Stimulated activated CD8-positive, alpha-beta memory T cell treated with anti-CD3 and anti-CD28 coated beads, Interleukin-2, amount 100 ng/mL, for 48 hours (primary cell): ENCODE results near the gene RNFT2.

Experiments
- DNase-seq, 2 donors: peaks; one replicate each; pipeline ENCODE4 v3.0.0-alpha.2; 2020; ENCODE audit warnings: low read depth in 2 of 2

The RNFT2 gene

DNA sequence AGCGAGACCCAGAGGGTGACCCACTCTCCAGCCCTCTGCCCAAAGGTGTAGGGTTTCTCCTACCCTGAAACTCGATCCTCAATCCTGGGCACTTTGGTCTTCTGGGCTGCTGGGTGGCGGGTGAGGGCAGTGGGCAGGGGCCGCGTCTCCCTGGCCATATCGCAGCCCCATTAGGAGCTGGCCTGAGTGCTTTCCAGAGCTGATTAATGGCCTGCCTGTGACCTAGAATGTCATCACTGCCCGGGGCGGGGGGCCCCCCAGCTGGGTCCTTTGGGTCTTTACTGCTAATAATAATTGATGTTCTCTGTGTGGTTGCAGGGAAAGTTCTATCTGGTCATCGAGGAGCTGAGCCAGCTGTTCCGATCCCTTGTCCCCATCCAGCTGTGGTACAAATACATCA, 95.4 kb downstream of the RNFT2 start:
- no peak for DNase-seq

DNA sequence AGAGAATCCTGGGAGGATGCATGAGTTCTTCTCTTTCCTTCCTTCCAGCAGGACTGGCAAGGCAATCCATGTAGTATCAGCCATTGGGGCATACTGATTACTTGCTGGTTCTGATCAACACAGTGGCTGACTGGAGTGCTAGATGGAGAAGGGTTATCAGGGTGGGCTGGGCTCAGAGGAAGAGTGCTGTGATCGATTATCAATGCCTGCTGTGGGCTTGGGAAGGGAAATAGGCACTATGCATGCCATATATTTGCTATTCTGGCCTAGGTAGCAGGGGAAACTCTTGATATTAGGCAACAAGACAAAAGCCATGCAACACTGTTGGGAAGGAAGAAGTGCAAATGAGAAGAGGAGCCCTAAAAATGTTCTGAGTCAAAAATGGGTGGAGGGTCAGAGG, 97.4 kb downstream of the RNFT2 start:
- no peak for DNase-seq

DNA sequence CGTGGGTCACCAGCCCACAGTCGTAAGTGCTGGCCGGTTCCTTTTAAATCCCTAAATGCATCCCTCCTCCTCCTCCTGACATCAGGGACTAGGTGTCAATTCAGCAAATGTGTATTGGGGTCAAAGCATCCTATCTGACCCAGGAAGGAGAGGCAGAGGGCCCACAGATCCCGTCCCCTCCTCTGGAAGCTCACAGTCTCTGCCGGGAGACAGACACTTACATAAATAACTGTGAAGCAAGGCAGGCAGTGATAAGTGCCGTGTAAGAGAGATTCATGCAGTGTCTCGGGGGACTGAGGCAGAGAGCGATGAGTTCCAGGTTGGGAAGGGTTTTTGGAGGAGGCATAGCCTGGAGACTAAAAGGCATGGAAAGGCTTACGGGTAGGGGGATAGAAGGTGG, 99.0 kb downstream of the RNFT2 start:
- DNase-seq: no peak

DNA sequence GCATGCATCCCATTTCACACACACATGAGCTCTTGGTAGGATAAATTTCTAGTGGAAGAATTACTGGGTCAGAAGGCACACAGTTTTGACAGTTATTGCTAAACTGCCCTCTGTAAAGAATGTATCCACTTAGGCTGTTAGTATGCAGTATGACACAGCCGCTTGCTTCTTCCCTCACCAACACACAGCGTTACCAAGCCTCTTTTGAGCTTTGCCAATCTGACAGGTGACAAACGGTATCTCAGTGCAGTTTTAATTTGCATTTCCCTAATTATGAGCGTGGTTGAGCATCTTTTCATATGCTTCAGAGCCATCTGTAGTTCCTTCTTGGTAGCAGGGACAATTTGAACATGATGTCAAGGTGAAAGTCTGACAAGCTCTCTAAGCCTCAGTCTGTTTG, 100.2 kb downstream of the RNFT2 start:
- no peak for DNase-seq

DNA sequence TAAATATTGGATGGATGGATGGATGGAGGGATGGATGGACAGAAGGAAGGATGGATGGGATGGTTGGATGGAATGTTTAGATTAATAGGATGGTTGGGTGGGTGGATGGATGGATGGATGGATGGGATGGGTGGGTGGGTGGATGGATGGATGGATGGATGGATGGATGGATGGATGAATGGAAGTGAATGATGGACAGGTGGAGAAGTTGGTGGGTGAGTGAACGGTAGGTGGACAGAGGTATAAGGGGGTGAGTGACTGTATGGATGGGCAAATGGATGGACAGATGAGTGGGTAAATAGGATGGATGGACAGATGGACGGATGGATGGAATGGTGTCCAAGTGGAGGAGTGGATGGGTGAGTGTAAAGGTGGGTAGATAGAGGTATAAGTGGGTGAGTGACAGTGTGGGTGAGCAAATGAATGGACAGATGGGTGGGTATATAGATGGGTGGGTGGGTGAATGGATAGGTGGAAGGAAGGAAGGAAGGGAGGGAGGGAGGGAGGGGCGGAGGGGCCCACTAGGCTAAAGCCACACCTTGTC, 101.2 kb downstream of the RNFT2 start:
- DNase-seq: no peak

DNA sequence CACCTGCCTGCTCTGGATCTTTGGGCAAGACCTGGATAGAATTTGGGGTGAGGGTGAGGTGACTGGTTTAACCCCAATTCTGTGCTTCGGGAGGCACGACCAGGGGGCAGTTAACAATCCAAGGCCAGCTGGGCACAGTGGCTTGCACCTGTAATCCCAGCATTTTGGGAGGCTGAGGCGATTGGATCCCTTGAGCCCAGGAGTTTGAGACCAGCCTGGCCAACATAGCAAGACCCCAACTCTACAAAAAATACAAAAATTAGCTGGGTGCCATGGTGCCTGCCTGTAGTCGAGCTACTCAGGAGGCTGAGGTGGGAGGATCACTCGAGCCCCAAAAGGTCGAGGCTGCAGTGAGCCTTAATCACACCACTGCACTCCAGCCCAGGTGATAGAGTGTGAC, 105.0 kb downstream of the RNFT2 start:
- DNase-seq: no peak

DNA sequence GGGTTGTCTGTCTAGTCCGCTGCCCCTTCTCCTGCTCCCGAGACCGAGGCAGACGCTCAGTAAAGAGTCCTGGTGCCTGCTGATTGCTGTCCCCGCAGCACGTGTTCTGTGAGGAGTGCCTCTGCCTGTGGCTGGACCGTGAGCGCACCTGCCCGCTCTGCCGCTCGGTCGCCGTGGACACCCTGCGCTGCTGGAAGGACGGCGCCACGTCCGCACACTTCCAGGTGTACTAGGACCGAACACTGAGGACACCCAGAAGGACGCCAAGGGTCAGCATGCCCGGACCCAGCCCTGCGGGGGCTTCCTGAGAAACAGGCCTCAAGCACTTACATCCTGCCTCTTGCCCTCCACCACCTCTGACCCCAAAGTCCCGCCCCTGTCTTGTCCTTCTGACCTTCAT, 111.1 kb downstream of the RNFT2 start:
- DNase-seq: no peak

DNA sequence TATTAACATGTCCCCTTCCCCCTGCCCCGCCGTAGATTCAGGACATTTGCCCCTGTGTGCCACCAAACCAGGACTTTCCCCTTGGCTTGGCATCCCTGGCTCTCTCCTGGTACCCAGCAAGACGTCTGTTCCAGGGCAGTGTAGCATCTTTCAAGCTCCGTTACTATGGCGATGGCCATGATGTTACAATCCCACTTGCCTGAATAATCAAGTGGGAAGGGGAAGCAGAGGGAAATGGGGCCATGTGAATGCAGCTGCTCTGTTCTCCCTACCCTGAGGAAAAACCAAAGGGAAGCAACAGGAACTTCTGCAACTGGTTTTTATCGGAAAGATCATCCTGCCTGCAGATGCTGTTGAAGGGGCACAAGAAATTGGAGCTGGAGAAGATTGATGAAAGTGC, 114.2 kb downstream of the RNFT2 start:
- DNase-seq: no peak

DNA sequence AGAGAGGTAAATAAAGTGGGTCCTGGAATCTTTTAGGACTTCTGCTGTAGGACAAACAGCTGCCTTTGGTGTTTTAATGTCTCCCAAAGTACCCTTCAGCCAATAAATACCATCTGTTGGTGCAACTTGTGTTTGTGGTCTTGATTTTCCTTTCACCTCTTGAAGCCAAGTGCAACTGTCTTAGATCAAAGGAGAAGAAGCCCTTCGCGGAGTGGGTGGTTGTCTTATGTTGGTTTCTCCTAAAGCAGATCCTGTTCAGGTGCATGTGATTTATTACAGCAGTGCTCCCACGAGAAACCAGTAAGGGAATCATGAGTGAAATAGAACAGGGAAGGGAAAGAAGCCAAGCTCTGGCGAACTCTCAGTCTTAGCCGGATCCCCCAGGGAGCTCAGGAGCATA, 115.4 kb downstream of the RNFT2 start:
- no peak for DNase-seq

DNA sequence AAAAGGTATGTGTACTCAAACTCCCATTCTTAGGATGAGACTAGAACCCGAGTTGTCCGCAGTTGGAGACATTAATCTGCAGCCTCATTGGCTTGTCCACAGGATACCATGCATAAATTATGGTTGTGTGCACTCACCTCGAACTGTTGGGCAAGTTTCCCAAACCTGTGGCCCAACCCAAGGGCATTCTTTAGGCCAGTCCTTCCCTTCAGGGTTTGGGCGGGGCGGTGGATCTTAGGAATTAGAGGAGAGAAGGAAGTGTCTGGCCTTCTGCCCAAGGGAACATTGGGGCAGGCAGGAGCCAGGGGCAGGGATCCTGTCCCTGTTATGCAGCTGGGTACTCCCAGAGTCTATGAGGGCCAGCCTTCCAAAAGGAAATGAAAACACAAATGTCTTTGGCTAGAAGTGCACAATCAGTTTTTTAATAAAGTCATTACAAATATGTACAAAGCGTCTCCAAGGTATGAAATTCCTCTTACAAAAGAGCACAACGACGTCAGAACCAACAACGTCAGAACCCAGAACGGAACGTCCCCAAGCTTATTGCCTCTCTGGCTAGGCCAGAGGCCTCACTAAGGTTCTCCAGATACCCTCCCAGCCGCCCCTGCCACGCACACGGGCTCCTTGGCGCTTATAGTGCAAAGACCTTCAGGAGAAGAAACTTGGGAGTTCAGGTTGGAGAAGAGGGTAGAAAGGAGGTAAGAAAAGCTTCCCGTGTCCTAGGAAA, 117.8 kb downstream of the RNFT2 start:
- no peak for DNase-seq

DNA sequence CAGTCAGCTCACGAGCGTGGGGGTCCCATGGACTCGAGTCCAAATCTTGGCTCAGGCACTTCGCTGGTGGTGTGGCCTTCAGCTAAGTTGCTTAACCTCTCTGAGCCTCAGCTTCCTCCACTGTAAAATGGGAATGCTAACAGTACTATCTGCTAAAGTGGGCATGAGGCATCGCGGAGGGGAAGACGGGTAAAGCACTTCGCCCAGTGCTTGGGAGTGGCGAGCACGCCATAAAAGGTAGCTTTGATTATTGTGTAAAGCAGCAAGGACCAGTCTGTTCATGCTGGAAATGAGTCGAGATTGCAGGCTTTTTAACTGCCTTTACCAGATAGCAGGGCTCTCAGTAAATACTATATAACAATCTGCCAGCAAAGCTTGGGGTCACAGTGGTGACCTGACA, 118.6 kb downstream of the RNFT2 start:
- no peak for DNase-seq

DNA sequence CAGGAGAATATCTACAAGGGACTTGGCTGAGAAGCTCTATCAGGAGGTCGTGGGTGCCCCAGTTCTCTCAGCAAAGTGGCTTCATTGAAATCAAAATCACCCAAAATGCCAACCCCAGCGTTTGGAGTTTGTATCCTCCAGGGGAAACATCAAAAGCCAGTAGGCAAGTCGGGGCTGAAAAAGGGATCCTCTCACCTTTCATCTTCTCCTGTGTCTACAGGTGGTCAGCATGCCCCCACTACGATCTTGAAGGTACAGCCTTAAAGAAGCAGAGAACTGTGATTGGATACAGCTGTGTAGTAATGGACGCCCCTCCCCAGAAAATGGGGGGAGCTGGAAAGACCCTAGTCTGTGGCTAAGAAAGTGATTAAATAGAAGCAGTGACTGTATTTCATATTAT, 121.0 kb downstream of the RNFT2 start:
- DNase-seq: no peak

DNA sequence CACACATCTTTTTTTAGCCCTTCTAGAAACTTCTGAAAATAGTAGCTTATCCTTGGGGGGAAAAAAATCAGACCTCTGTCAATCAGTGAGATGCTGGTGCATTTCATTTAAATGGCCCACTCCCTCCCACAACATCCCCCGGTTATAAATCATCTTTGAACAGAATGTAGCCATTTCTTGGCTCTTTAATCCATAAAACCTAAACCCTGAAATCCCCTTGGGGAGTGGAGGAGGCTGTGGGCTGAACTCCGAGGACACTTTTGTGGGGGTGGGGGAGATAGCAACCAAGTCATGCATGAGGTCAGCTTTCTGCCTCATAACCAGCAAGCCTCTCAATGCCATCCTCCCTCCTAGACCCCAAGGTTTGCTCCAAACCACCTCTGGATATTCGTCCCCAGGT, 122.1 kb downstream of the RNFT2 start:
- no peak for DNase-seq

DNA sequence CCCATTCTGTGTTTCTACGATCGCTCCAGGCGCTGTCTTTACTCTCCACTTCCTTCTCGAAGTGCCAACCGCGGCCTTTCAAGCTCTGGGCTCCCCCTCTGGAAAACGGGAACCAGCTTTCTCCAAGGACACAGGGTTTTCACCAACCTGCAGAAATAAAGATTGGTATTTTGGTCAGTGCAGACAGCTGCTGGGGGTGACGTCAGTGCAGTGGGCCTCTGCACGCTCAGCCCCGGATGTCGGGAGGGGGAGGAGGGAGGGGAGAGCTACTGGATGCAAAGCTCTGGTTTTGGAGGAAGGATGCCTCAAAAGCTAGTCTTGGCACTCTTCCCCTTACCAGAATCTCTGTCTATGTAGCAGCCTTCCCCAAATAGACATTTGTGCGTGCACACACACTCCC, 123.2 kb downstream of the RNFT2 start:
- DNase-seq: no peak

DNA sequence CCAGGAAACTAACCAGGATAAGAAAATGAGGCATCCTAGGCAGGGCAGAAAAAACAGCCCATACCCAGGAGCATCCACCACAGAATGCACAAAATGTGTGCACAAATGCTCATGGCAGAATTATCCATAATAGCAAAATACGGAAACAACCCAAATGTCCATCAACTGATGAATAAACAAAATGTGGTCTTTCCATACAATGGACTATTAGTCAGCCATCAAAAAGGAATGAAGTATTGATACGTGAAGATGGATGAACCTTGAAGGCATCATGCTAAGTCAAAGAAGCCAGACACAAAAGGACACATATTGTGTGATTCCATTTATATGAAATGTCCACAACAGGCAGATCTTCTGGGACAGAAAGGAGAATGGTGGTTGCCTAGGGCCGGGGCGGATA, 124.1 kb downstream of the RNFT2 start:
- DNase-seq: no peak

DNA sequence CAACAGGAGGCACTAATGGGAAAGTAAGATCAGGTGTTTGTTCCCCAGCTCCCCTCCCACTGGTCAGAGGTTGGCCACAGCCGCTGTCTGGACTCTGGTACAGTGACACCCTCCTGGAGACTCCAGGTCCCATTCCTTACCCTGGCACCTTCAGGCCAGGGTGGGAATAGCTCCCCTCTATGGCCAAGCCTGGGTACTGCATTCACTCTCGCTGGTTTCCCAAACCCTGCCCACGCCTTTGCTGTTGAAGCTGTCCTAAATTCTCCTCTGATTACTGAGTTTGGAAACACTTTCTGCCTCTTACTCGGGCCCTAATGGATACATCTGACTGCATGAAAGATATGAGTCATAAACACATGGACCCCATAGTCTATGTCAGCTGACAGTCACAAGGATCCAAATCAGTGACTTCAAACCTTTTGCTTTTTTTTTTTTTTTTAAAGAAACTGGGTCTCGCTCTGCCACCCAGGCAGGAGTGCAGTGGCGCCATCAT, 125.2 kb downstream of the RNFT2 start:
- no peak for DNase-seq

DNA sequence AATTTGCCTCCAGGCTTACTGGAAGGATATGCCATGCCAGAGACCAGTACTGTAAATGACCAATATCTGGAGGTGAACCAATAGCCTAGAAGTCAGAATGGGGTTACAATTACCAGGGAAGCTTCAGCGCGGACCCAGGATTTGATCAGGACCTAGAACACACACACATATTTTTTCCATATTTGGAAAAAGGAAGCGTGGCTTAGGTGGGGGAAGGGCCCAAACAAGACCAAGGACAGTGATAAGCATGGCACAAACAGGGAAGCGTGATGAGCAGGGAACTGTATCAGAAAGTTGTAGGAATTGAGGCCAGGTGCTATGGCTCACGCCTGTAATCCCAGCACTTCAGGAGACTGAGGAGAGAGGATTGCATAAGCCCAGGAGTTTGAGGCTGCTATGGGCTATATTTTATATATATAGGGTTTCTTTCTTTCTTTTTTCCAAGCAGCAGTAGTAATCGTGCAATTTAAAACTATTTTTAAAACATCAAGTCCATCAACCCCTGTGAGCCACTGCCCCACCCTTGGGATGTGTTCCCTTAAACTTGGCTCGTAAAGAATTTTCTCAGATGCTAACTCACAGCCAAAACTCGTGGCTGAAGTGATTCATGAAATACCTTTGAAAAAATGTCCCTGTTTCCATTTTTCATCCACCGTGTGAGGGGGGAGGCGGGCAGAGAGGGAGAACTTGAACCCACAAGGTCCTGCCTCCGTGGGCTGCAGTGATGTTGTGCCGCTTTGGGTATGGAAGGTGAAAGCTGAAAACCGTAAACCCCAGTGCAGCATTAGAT, 126.5 kb downstream of the RNFT2 start:
- DNase-seq: no peak

DNA sequence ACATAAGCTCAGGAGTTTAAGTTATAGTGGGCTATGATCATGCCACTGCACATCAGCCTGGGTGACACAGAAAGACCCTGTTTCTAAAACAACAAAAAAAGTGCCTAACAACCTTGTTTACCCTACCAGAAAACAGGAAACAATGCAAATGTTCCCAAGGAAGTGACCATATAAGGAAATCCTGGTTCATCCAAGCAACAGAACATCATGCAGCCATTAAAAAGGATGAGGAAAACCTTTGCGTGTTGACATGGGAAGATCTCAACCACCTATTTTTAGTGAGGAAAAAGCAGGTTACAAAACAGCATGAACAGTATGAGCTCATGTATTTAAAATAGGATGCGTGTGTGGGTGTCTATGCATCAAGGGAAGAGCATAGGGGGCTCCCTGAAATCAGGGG, 129.4 kb downstream of the RNFT2 start:
- DNase-seq: no peak

DNA sequence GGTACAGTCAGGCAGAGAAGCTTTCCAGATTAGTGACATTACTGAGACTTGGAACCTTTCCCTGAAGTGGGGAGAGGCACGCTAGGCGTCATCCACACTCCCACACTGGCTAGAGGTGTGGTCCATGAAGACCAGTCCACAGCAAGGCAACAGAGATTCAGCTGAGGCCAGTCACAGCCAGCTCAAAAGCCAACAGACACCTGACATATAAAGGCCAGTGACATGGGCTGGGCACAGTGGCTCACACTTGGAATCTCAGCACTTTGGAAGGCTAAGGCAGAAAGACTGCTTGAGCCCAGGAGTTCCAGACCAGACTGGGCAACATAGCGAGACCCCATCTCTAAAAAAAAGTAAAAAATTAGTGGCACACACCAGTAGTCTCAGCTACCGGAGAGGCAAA, 132.2 kb downstream of the RNFT2 start:
- DNase-seq: no peak

DNA sequence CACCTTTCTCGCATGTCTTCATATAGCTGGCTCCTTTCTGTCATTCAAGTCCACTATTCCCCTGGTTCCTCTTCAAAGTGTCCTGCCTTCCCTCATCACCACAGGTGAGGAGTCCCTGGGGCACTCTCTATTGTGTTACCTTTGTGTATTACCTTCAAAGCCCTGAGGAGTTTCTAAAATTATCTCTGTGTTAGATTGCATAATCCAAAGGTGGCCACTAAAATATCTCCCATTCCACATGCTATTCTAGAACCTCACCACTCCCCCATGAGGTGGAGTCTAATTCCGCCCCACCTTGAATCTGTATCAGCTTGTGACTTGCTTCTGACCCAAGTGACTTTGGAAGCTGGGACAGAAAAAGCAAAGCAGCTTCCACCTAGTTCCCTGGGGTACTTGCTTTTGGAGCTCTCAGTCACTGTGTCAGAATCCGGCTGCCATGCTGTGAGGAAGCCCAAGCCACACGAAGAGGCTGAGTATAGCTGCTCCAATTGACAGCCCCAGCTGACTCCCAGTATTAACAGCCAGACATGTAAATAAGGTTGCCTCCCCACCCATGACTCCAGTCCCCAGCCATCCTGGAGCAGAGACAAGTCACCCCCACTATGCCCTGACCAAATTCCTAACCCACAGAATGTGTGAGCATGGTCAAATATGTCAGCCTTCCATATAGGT, 136.3 kb downstream of the RNFT2 start:
- no peak for DNase-seq

DNA sequence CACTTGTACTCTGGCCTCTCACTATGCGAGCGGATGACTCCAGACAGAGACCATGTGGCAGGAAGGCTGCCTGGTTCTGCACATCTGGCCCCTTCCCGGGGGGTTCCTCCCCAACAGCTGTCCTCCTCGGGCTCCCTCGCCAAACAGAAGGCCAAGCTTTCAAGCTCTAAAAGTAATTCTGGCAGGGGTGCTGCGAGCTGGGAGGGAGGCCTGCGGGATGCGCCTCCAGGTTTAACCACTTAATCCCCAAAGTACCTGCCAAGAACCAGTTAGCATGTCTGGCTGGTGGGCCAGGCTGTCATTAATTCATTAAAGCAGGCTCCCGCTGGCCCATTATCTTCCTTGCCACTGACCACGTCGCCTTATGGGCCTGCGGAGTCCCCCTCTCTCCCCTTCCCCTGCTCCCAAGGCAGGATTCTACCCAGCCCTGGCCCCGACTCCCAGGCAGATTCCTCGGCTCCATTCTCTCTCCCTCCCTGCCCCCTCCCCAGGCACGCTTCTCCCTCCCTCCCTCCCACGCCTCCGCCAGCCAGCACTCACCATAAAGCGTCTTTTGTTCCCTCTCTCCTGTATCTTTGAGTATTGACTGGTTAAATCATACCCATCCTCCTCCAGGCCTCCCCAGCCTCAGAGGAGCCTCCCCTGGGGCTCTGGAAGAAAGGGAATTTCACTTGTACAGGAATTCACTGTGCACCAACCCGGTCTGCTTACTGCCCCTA, 138.2 kb downstream of the RNFT2 start:
- DNase-seq: no peak
